Colonic mucosa (tissue), 4 donors: ENCODE measurements around the gene SNX32. TPM values are rescaled to one million over a fixed set of nuclear protein-coding genes. Genes with fewer than 3 reads are reported as not detected.
"Not testable (repeated sequence)": the region's sequence is repeated elsewhere in the genome, so short reads cannot be mapped to it uniquely, and the experiment has no call there.

Source experiments
- DNase-seq: peaks from one replicate; pipeline ENCODE4 v3.0.0-alpha.2; 2020
- H3K27ac ChIP-seq: fragments of 200-600 bp; one replicate; pipeline ENCODE4 v1.8.0; 2021
- H3K27me3 ChIP-seq: fragments of 200-600 bp; one replicate; pipeline ENCODE4 v1.8.0; 2021
- H3K36me3 ChIP-seq: fragments of 200-600 bp; one replicate; pipeline ENCODE4 v1.8.0; 2021
- H3K4me1 ChIP-seq: fragments of 200-600 bp; one replicate; pipeline ENCODE4 v1.8.0; 2021; ENCODE audit warnings: mild to moderate bottlenecking
- H3K4me3 ChIP-seq: fragments of 200-600 bp; one replicate; pipeline ENCODE4 v1.8.0; 2021
- H3K9ac ChIP-seq, 2 donors: one replicate each; pipeline ENCODE4 v1.7.0; 2013; ENCODE audit warnings: control low read depth in 2 of 2, low read depth in 2 of 2, low read length in 2 of 2
- H3K9me3 ChIP-seq: fragments of 200-600 bp; one replicate; pipeline ENCODE4 v1.8.0; 2021
- CTCF ChIP-seq: fragments of 200-600 bp; IDR thresholded peaks from one replicate; pipeline ENCODE4 v1.8.0; 2022; ENCODE audit warnings: antibody characterized with exemption, mild to moderate bottlenecking
- intact Hi-C: fragments of 100-400 bp; cut with DNase I; formaldehyde crosslinking; loops from one replicate; pipeline ENCODE4 v1.14.1; 2022
- total RNA-seq, 2 donors: library from RNA; stranded (reverse); fragmentation: NEBNext Ultra II Directional in 1 of 2; extraction: Animal tissue kit (Norgen Biotek cat#: 25700) in 1 of 2; gene quantifications; one replicate each; pipeline ENCODE4 v1.2.1, GENCODE V29; 2021
- donor health status: healthy.
- donor health status: DM: no; HTN: no; CAD: no.
- donor health status: DM: no; HTN: no; CAD: no.

Gene SNX32
- total RNA-seq, 2 donors from 2014 or later, result 1.6 to 1.9 TPM

GRCh38 chr11:65847746-65848145 lies 14.0 kb downstream of the SNX32 start:
- H3K9me3 ChIP-seq, result no peaks in the 10 kb centered on the region
- intact Hi-C loops, result no loop called here
- peaks cover 4% of the 10 kb centered on the region for H3K36me3 ChIP-seq
- no peaks in the 10 kb centered on the region for H3K27me3 ChIP-seq
- no peak for DNase-seq
- H3K4me1 ChIP-seq, result peaks cover 4% of the 10 kb centered on the region
- H3K4me3 ChIP-seq, result no peak overlapping the region
- H3K9ac ChIP-seq, result no peak overlapping the region
- no peak for TF ChIP-seq CTCF
- H3K27ac ChIP-seq, result no peak overlapping the region

GRCh38 chr11:65848693-65849092 lies 14.9 kb downstream of the SNX32 start:
- H3K27me3 ChIP-seq, H3K9ac ChIP-seq, H3K4me3 ChIP-seq, H3K36me3 ChIP-seq, H3K9me3 ChIP-seq, intact Hi-C loops, H3K27ac ChIP-seq, DNase-seq: not testable (repeated sequence)
- peaks cover 12% of the 10 kb centered on the region for H3K4me1 ChIP-seq

- intact Hi-C loops, result no loop called here
- H3K4me1 ChIP-seq, result peaks cover 12% of the 10 kb centered on the region
Measured at GRCh38 chr11:65849366-65849765, 15.6 kb downstream of the SNX32 start.

DNA sequence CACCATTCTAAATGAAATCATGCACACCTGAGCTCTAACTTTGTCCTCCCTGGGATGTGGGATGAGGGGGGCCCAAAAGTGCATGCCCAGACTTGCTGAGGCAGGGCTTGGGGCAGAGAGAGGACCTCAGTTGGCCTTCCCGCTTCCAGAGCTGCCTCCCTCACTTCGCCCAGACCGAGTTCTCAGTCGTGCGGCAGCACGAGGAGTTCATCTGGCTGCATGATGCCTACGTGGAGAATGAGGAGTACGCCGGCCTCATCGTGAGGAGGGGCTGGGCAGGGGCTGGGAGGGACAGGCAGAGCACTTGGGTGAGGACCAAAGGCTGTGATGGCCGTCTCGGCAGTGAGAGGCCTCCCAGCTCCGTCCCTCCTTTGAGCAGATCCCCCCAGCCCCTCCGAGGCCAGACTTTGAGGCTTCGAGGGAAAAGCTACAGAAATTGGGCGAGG lies 16.0 kb downstream of the SNX32 start:
- Histone ChIP-seq H3K4me3 (no peak overlapping the region), H3K4me1 (peaks cover 16% of the 10 kb centered on the region), H3K27ac (no peak overlapping the region), H3K9ac (no peak overlapping the region), H3K27me3 (no peaks in the 10 kb centered on the region), H3K9me3 (no peaks in the 10 kb centered on the region), H3K36me3 (peaks cover 5% of the 10 kb centered on the region)
- intact Hi-C loops, result no loop called here
- peak; percentile 20 for DNase-seq
- no peak for TF ChIP-seq CTCF

More at GRCh38 chr11:65849366-65849765, 15.6 kb downstream of the SNX32 start:
- peaks cover 5% of the 10 kb centered on the region for H3K36me3 ChIP-seq
- DNase-seq, result no peak
- H3K9me3 ChIP-seq, result no peaks in the 10 kb centered on the region
- H3K4me3 ChIP-seq, result no peak overlapping the region
- no peak overlapping the region for H3K9ac ChIP-seq
- H3K27me3 ChIP-seq, result no peaks in the 10 kb centered on the region
- no peak overlapping the region for H3K27ac ChIP-seq
- TF ChIP-seq CTCF, result no peak

- peak; percentile 22 for DNase-seq
- H3K27me3 ChIP-seq, result no peaks in the 10 kb centered on the region
- peaks cover 12% of the 10 kb centered on the region for H3K36me3 ChIP-seq
- H3K4me1 ChIP-seq, result peaks cover 22% of the 10 kb centered on the region
- no peak overlapping the region for H3K9ac ChIP-seq
- no peak for TF ChIP-seq CTCF
- no peaks in the 10 kb centered on the region for H3K9me3 ChIP-seq
- H3K4me3 ChIP-seq, result no peak overlapping the region
- intact Hi-C loops, result no loop called here
- no peak overlapping the region for H3K27ac ChIP-seq
Measured at GRCh38 chr11:65850217-65851082, 16.7 kb downstream of the SNX32 start.

DNA sequence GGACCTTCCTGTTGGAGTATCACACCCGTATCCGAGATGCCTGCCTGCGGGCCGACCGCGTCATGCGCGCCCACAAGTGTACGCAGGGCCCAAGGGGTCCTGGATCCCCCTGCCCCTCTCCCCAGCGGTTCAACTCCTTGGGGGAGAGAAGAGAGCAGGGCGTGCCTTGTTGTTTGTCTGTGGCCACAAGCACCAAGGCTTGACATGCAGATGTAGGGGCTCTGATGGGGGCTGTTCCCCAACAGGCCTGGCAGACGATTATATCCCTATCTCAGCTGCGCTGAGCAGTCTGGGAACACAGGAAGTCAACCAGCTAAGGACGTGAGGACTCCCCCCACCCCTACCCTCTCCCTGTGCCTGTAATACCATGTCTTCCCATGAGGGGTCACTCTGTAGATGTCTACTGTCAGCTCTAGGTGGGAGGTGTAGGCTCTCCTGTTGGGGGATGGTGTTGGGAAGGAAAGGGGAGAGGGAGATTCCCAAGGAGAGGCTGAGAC lies 17.4 kb downstream of the SNX32 start:
- intact Hi-C loops, result no loop called here
- no peaks in the 10 kb centered on the region for H3K27me3 ChIP-seq
- H3K27ac ChIP-seq, result no peak overlapping the region
- H3K9me3 ChIP-seq, result no peaks in the 10 kb centered on the region
- TF ChIP-seq CTCF, result peak; percentile 34
- H3K9ac ChIP-seq, result no peak overlapping the region
- DNase-seq, result peak; percentile 55
- H3K4me3 ChIP-seq, result no peak overlapping the region
- H3K4me1 ChIP-seq, result peaks cover 29% of the 10 kb centered on the region
- peaks cover 16% of the 10 kb centered on the region for H3K36me3 ChIP-seq
